HG03064 (cell line): ENCODE measurements around the gene E2F4.

Experiments used
- ATAC-seq: cut with Tn5 transposase; IDR thresholded peaks from one replicate; pipeline ENCODE4 v1.9.1; 2021; ENCODE audit warnings: low read depth; ENCODE audit not compliant: unreplicated experiment

E2F4 gene, protein sequence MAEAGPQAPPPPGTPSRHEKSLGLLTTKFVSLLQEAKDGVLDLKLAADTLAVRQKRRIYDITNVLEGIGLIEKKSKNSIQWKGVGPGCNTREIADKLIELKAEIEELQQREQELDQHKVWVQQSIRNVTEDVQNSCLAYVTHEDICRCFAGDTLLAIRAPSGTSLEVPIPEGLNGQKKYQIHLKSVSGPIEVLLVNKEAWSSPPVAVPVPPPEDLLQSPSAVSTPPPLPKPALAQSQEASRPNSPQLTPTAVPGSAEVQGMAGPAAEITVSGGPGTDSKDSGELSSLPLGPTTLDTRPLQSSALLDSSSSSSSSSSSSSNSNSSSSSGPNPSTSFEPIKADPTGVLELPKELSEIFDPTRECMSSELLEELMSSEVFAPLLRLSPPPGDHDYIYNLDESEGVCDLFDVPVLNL

GRCh38 chr16:67191995-67192681, at the start of gene E2F4:
E2F4 (plus strand) TSS chr16:67192155; CDS start chr16:67192228, 73 bp downstream.
- no peak for ATAC-seq

GRCh38 chr16:67142342-67142741, 49.6 kb upstream of the E2F4 start:
- no peak for ATAC-seq

- no peak for ATAC-seq
These were observed 47.0 kb upstream of the E2F4 start for GRCh38 chr16:67144943-67145342.

- ATAC-seq = no peak
These were observed 46.2 kb upstream of the E2F4 start for GRCh38 chr16:67145746-67146145.

DNA sequence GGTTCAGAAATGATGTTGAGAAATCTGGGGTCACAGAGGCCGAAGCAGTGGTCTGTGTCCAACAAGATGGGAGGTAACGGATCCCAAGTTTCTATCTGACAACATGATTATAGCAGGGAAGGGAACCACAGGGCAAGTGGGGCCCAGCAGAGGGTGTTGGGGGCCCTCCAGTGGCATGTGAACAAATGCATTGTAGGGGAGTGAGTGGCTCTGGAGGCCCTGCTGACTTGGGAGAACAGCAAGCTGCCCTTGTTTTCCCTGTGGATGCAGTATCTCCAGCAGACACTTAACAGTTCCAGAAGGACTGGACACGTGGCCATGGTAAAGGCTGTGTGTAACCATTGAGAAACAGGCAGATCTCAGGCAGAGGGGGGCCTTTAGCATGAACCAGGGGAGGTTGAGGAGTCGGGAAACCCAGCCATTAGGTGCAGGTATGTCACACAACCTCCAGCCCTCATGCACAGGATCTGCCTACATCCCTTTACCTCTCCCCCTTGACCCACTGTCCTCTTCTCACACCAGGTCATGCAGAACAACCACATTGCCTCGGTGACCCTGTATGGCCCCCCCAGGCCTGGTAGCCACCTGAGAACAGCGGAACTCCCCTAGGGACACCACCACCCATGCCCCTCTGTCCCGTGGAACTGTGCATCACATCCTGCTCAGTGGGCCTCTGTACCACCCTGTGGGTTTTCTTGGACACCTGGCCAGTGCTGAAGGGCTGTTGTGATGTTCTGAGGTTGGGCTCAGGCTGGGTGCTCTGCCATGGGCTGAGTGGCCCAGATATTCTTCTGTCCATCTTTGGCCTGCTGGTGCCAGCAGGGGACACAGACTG, 45.2 kb upstream of the E2F4 start:
- ATAC-seq = no peak

DNA sequence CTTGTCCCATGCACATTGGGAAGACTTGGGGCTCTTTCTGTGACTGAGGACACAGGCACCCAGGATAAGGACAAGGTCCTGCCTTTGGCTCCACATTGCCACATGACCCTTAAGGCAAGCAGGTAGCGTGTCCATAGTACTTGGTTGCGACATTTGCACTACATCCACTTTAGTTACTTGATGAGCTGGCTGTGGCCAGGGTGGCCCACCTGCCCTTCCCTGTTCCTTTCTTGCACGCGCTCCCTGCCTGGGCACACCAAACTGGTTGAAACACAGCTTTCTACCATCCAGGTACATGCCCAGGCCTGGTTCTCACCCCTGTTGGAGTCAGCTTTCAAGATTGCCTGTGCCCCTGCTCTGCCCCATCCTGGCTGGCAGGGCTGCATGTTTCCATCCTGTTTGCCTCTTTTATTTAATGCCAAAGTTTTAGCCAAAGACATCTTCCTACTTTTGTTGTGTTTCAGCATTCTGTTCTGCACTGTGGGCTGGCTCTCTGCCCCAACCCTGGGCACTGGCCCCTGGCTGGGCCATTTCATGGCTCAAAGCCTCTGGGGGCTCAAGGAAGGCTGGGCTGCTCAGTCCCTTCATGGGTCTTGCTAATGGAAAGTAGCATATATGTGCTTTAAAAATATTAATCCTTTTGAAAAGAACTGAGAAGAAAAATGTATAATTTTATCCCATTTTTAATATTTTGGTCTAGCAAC, 44.4 kb upstream of the E2F4 start:
- no peak for ATAC-seq

DNA sequence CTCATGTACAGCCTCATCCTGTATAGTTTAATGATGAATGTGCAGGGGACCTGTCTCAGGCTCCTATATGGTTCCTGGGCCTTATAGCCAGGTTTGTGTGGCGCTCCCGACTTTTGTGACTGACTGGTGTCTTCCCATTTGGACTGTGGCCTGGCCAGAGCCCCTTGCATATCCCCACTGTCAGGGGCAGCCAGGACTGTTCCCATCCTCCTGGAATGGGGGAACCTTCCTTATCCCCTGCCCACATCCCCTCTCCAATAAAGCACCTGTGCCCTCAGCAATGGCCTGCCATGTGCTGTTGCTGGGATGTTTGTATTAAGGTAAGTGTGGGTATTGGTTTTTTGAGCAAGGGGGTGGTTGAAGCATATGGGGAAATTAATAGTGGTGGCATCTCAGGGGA, 43.7 kb upstream of the E2F4 start:
- no peak for ATAC-seq

GRCh38 chr16:67148656-67149275, 43.2 kb upstream of the E2F4 start:
- no peak for ATAC-seq

- ATAC-seq = no peak
These were observed 42.5 kb upstream of the E2F4 start for GRCh38 chr16:67149276-67150046.

- no peak for ATAC-seq
These were observed 41.7 kb upstream of the E2F4 start for GRCh38 chr16:67150047-67150832.

DNA sequence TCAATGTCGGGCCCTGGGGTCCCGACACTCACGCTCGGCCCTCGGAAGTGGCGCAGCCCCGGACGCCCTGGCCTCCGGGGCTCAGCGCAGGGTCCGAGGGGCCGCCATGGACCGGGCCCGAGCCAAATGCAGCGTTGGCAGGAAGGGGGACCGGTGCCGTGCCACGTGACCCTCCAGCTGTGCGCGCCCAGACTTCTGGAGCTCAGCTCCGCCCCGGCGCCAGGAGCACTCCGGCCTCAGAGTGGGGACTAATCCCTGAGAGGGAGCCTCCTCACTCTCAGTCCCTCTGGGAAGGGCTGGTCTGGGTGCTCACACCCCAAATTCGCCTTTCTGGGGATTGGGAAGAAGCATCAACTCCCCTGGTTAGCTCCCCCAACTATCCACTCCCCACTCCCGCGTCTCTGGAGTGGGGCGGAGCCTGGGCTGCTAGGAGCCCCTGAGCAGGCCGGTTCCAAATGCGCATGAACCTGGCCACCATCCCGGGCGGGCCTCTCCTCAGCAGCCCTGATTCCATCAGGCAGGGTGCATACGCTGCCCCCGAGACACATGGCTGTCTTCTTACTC, 41.0 kb upstream of the E2F4 start, which contains the start of gene B3GNT9:
Gene B3GNT9 (minus strand): TSS at position 166 of the 564 bp plus-strand sequence. CDS start 513 bp downstream, outside the sequence.
- no peak for ATAC-seq

DNA sequence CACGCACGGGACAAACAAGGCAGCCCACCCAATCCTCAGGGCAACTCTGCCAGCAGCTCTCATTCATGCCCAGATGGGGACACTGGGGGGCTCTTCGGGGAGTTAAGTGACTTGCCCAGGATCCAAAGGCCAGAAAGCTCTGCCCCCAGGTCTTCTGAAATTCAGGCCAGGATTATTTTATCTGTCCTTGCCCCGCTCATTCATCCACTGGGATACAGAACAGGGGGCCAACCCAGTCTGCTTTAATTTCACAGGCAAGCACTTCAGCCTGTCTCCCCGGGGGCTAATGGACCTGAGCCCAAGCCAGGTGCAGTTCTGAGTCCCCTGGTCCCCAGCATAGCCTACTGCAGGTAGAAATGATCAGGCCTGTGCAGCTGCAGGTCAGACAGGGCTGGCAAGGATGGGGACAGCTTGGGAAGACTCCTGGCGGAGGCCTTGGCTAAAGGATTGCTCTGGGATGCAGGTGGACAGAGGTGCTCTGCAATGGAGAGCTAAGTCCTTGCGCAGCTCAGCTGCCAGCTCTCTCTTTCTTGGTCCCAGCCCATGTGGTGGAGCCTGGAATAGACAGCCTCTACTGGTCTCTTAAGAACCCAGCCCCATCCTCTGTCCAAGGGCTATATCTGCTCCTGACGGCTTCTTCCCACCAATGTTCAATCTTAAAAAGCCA, 40.4 kb upstream of the E2F4 start:
- ATAC-seq = no peak

DNA sequence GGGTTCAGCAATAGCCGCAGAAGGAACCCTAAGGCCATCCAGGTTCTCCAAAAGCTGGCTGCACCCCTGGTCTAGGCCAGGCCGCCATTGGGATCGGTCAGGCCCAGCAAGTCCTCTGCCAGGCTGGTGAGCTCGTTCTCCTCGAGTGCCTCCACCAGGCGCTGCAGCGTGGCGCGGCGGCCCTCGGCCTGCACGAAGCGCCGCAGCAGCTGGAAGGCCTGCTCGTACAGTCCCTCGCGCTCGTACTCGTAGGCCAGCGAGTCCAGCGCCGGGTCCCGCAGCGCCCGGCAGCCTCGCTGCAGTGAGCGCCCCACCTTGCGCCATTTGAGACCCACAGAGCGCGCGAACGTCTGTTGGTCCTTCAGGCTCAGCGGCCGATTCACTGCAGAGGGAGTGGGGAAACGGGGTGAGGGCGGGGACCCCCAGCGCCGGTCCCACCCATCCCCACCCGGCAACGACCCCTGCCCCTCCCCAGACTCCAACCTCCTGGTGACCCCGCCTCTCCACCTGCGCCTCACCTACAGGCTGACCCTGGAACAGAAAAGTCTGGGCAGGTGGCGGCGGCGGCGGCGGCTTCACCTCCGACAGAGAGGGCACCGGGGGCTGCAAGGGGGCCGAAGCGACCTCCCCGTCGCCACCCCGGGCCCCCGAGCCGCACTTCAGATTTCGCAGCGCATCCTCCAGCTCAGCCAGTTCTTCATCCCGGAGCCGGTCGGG, 37.2 kb upstream of the E2F4 start:
- no peak for ATAC-seq

GRCh38 chr16:67155295-67156142, 36.4 kb upstream of the E2F4 start:
- ATAC-seq = no peak

GRCh38 chr16:67156143-67156844, 35.7 kb upstream of the E2F4 start:
- no peak for ATAC-seq
